HepG2 (cell line): ENCODE data around the gene SAE1. TPM values are rescaled to one million over a fixed set of nuclear protein-coding genes. Genes with fewer than 3 reads are reported as not detected.
A peak's percentile ranks its signal among the peaks of the same experiment; 100 is the strongest.

Source experiments
- DMAP1 ChIP-seq: IDR thresholded peaks from 2 replicates; pipeline ENCODE4 v1.6.1; 2016
- ETV6 ChIP-seq: sonication (generic); formaldehyde crosslinking; conservative IDR thresholded peaks from 2 replicates; pipeline ENCODE4 v1.4.0; 2020; ENCODE audit warnings: missing genetic modification reagents
- FOXA1 ChIP-seq, 2 experiments: fragments of 450-650 bp in 1 of 2; sonication (generic) in 1 of 2; formaldehyde crosslinking in 1 of 2; IDR thresholded peaks; 2 replicates each; pipeline versions ENCODE4 v1.4.0 to v1.6.1; 2016 to 2020; ENCODE audit warnings: missing genetic modification reagents in 1 of 2
- GTF2F1 ChIP-seq: fragments of 150-350 bp; IDR thresholded peaks from 2 replicates; pipeline ENCODE4 v1.6.1; 2014; ENCODE audit warnings: low read length
- ISX ChIP-seq: sonication (generic); formaldehyde crosslinking; conservative IDR thresholded peaks from 2 replicates; pipeline ENCODE4 v1.5.0; 2020; ENCODE audit warnings: missing genetic modification reagents
- SMYD3 ChIP-seq: sonication (generic); formaldehyde crosslinking; IDR thresholded peaks from 2 replicates; pipeline ENCODE4 v1.8.1; 2023; ENCODE audit warnings: mild to moderate bottlenecking, missing genetic modification reagents
- THYN1 ChIP-seq: sonication (generic); formaldehyde crosslinking; IDR thresholded peaks from 2 replicates; pipeline ENCODE4 v1.8.1; 2023; ENCODE audit warnings: low read depth, mild to moderate bottlenecking, moderate library complexity, missing genetic modification reagents, borderline replicate concordance
- ZKSCAN1 ChIP-seq: fragments of 150-350 bp; IDR thresholded peaks from 2 replicates; pipeline ENCODE4 v1.6.1; 2014; ENCODE audit warnings: low read length
- ZNF317 ChIP-seq: sonication (generic); formaldehyde crosslinking; IDR thresholded peaks from 2 replicates; pipeline ENCODE4 v1.5.0; 2020; ENCODE audit warnings: mild to moderate bottlenecking, missing genetic modification reagents
- ZNF382 ChIP-seq: sonication (generic); formaldehyde crosslinking; IDR thresholded peaks from 2 replicates; pipeline ENCODE4 v1.5.0; 2020; ENCODE audit warnings: missing genetic modification reagents, mild to moderate bottlenecking, borderline replicate concordance
- ZNF430 ChIP-seq: sonication (generic); formaldehyde crosslinking; IDR thresholded peaks from 2 replicates; pipeline ENCODE4 v1.9.0; 2021; ENCODE audit warnings: mild to moderate bottlenecking, missing genetic modification reagents
- ZNF546 ChIP-seq: sonication (generic); formaldehyde crosslinking; conservative IDR thresholded peaks from 2 replicates; pipeline ENCODE4 v1.8.1; 2023; ENCODE audit warnings: mild to moderate bottlenecking, missing genetic modification reagents
- ZNF547 ChIP-seq: sonication (generic); formaldehyde crosslinking; IDR thresholded peaks from 2 replicates; pipeline ENCODE4 v1.5.1; 2020; ENCODE audit warnings: mild to moderate bottlenecking, missing genetic modification reagents
- ZNF569 ChIP-seq: sonication (generic); formaldehyde crosslinking; IDR thresholded peaks from 2 replicates; pipeline ENCODE4 v1.5.0; 2020; ENCODE audit warnings: mild to moderate bottlenecking, missing genetic modification reagents, moderate library complexity, borderline replicate concordance
- ZNF720 ChIP-seq: sonication (generic); formaldehyde crosslinking; IDR thresholded peaks from 2 replicates; pipeline ENCODE4 v1.4.0; 2020; ENCODE audit warnings: missing genetic modification reagents
- ZSCAN31 ChIP-seq: sonication (generic); formaldehyde crosslinking; IDR thresholded peaks from 2 replicates; pipeline ENCODE4 v1.5.0; 2020; ENCODE audit warnings: low read depth, mild to moderate bottlenecking, missing genetic modification reagents
- polyA plus RNA-seq, 8 experiments: library from polyadenylated mRNA; depleted of rRNA in 3 of 8; stranded (reverse) in 7 of 8; unstranded in 1 of 8; fragments of >200 nt; fragmentation: Illumina TruSeq in 4 of 8; extraction: Trizol in 4 of 8; gene quantifications; 2 replicates each; pipeline versions ENCODE4 v1.2.1 to v1.2.3, GENCODE V29; 2011 to 2016; ENCODE audit warnings: low read depth in 4 of 8, missing spikeins in 1 of 8, mixed read lengths in 1 of 8; ENCODE audit not compliant: insufficient read depth in 1 of 8
- total RNA-seq, 5 experiments: library from RNA; depleted of rRNA; stranded (reverse); fragments of >200 nt; fragmentation: Illumina TruSeq; extraction: Trizol; gene quantifications; 2 replicates each; pipeline ENCODE4 v1.2.3, GENCODE V29; 2016; ENCODE audit warnings: low read depth in 1 of 5
- TF ChIP-seq, protein P1 (sequence below): IDR thresholded peaks from 2 replicates; pipeline ENCODE4 v1.6.1; 2018; ENCODE audit warnings: missing genetic modification reagents, mild to moderate bottlenecking, missing compliant biosample characterization
- TF ChIP-seq, protein P2 (sequence below): sonication (generic); formaldehyde crosslinking; conservative IDR thresholded peaks from 2 replicates; pipeline ENCODE4 v1.4.0; 2020; ENCODE audit warnings: missing genetic modification reagents
- TF ChIP-seq, protein P3 (sequence below): sonication (generic); formaldehyde crosslinking; IDR thresholded peaks from 2 replicates; pipeline ENCODE4 v1.4.0; 2020; ENCODE audit warnings: missing genetic modification reagents, borderline replicate concordance
- TF ChIP-seq, protein P4 (sequence below), 2 experiments: sonication (generic) in 1 of 2; formaldehyde crosslinking in 1 of 2; IDR thresholded peaks; 2 replicates each; pipeline versions ENCODE4 v1.4.0 to v1.6.1; 2016 to 2020; ENCODE audit warnings: borderline replicate concordance in 1 of 2, low read depth in 1 of 2, mild to moderate bottlenecking in 1 of 2, missing genetic modification reagents in 1 of 2

Gene SAE1
- total and polyA plus RNA-seq, 2 of the 13 experiments (the other 11 are each of a cell fraction or from before 2014, with no cell fraction given): 87.6 to 197 TPM

DNA sequence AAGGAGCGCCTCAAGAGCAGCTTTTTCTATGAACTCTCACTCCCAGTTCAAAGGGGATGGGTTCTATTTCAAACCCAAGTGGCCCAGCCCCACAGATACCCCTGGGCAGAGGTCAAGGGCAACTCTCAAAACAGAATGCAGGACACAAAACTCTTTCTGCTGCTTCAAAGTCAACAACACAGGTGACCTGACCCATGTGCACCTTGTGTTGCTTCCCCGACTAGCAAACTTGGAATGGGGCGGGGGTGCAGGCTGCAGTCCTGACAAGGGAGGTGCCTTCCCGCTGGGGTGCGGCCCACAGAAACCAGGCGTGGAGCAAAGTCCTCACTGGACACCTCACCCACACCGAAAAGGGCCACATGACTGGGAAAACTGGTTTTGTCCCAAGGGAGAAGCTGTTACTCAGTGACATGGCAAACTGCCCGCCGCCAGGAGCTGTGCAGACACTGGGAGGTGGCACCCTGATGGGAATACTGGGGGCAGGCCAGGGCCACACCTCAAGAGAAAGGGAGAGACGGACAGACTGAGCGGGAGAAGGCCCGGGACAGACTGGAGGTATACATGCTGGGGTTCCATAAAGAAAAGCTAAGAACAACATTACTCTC, 34.4 kb upstream of the SAE1 start (continued):
- no peak for TF ChIP-seq GTF2F1
- no peak for TF ChIP-seq ZNF569 (CRISPR knock-in tag)
- TF ChIP-seq DMAP1 (CRISPR knock-in tag): peak; percentile 91
- peak; percentile 73; the same call in 1 of the 2 replicates for TF ChIP-seq ZNF547 (CRISPR knock-in tag)
- TF ChIP-seq, protein P1, sequence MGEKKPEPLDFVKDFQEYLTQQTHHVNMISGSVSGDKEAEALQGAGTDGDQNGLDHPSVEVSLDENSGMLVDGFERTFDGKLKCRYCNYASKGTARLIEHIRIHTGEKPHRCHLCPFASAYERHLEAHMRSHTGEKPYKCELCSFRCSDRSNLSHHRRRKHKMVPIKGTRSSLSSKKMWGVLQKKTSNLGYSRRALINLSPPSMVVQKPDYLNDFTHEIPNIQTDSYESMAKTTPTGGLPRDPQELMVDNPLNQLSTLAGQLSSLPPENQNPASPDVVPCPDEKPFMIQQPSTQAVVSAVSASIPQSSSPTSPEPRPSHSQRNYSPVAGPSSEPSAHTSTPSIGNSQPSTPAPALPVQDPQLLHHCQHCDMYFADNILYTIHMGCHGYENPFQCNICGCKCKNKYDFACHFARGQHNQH (CRISPR knock-in tag): peak; percentile 91
- TF ChIP-seq ISX (CRISPR knock-in tag): no peak
- no peak for TF ChIP-seq SMYD3
- no peak for TF ChIP-seq ZNF382
- TF ChIP-seq ZSCAN31 (CRISPR knock-in tag): no peak
- TF ChIP-seq ZKSCAN1: no peak
- 0 out of 2 replicates have a peak, but pooled peaks have one; percentile 65 for TF ChIP-seq ZNF317 (CRISPR knock-in tag)
- TF ChIP-seq ZNF546 (CRISPR knock-in tag): no peak
- TF ChIP-seq, protein P2, sequence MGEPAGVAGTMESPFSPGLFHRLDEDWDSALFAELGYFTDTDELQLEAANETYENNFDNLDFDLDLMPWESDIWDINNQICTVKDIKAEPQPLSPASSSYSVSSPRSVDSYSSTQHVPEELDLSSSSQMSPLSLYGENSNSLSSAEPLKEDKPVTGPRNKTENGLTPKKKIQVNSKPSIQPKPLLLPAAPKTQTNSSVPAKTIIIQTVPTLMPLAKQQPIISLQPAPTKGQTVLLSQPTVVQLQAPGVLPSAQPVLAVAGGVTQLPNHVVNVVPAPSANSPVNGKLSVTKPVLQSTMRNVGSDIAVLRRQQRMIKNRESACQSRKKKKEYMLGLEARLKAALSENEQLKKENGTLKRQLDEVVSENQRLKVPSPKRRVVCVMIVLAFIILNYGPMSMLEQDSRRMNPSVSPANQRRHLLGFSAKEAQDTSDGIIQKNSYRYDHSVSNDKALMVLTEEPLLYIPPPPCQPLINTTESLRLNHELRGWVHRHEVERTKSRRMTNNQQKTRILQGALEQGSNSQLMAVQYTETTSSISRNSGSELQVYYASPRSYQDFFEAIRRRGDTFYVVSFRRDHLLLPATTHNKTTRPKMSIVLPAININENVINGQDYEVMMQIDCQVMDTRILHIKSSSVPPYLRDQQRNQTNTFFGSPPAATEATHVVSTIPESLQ (CRISPR knock-in tag): no peak
- TF ChIP-seq ZNF430 (CRISPR knock-in tag): peak; percentile 86
- TF ChIP-seq ZNF720: no peak
- 0 out of 2 replicates have a peak, but pooled peaks have one; percentile 57 for TF ChIP-seq ETV6 (CRISPR knock-in tag)
- TF ChIP-seq, protein P3, sequence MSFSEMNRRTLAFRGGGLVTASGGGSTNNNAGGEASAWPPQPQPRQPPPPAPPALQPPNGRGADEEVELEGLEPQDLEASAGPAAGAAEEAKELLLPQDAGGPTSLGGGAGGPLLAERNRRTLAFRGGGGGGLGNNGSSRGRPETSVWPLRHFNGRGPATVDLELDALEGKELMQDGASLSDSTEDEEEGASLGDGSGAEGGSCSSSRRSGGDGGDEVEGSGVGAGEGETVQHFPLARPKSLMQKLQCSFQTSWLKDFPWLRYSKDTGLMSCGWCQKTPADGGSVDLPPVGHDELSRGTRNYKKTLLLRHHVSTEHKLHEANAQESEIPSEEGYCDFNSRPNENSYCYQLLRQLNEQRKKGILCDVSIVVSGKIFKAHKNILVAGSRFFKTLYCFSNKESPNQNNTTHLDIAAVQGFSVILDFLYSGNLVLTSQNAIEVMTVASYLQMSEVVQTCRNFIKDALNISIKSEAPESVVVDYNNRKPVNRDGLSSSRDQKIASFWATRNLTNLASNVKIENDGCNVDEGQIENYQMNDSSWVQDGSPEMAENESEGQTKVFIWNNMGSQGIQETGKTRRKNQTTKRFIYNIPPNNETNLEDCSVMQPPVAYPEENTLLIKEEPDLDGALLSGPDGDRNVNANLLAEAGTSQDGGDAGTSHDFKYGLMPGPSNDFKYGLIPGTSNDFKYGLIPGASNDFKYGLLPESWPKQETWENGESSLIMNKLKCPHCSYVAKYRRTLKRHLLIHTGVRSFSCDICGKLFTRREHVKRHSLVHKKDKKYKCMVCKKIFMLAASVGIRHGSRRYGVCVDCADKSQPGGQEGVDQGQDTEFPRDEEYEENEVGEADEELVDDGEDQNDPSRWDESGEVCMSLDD: peak; percentile 96
- TF ChIP-seq FOXA1 (IDR thresholded peaks at IDR 0.05): peak; percentile 40; the same call in 1 of the 2 replicates
- peak; percentile 96 for TF ChIP-seq FOXA1 (CRISPR knock-in tag; IDR thresholded peaks at IDR 0.05)
- TF ChIP-seq, protein P4, sequence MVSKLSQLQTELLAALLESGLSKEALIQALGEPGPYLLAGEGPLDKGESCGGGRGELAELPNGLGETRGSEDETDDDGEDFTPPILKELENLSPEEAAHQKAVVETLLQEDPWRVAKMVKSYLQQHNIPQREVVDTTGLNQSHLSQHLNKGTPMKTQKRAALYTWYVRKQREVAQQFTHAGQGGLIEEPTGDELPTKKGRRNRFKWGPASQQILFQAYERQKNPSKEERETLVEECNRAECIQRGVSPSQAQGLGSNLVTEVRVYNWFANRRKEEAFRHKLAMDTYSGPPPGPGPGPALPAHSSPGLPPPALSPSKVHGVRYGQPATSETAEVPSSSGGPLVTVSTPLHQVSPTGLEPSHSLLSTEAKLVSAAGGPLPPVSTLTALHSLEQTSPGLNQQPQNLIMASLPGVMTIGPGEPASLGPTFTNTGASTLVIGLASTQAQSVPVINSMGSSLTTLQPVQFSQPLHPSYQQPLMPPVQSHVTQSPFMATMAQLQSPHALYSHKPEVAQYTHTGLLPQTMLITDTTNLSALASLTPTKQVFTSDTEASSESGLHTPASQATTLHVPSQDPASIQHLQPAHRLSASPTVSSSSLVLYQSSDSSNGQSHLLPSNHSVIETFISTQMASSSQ (IDR thresholded peaks at IDR 0.05; ENCODE audit: low read depth): peak; percentile 37; the same call in 1 of the 2 replicates
- TF ChIP-seq, protein P4 (CRISPR knock-in tag; IDR thresholded peaks at IDR 0.05; ENCODE audit: borderline replicate concordance): peak; percentile 90
- TF ChIP-seq THYN1 (CRISPR knock-in tag): no peak
